ENCODE results near the gene PROSER2. TPM values are rescaled to one million over a fixed set of nuclear protein-coding genes. Genes with fewer than 3 reads are reported as not detected.
A peak's percentile ranks its signal among the peaks of the same experiment; 100 is the strongest.

Gene PROSER2
- total and polyA plus RNA-seq, 9 of the 15 experiments (the other 6 are each of a cell fraction or from before 2014, with no cell fraction given) = 0.62 to 14.8 (median 2.9) TPM

- TF ChIP-seq MGA (IDR thresholded peaks at IDR 0.05) = peak; percentile 53
These were observed 78.3 kb downstream of the PROSER2 start (continued) for GRCh38 chr10:11901454-11901832.
